ENCODE data around the gene PTPRD.

PTPRD gene

DNA sequence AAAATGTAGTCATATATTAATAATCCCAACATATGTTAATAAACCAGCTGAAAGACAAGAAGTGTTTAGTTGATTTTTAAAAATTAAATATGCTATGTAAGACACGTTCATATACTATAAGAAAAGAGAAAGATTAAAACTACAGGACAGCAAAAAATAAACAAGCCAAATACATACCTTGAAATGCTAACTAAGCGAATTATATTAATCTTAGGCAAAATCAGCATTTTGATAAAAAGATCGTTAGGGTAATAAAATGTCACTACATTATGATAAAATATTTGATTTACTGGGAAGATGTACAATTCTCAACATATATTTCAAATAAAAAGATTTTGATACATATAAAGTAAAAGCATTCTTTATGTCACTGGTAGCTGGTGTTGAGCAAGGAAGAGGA is 938.3 kb downstream of the PTPRD start:
- Histone ChIP-seq H3K27ac (ENCODE audit: low read depth, low read length) (no peak overlapping the region), H3K9ac (ENCODE audit: low read length) (no peak overlapping the region), H3K9me3 (ENCODE audit: insufficient read depth, low read length) (no peaks in the 10 kb centered on the region), H4K20me1 (ENCODE audit: low read depth, low read length) (no peaks in the 10 kb centered on the region), H3F3A (ENCODE audit: insufficient read depth) (no peaks in the 10 kb centered on the region), H3K4me3 (ENCODE audit: insufficient read depth, low read length, poor library complexity, severe bottlenecking) (no peak overlapping the region), H2AFZ (ENCODE audit: low read depth, low read length, severe bottlenecking) (no peak overlapping the region), H3K9me2 (replicated peaks; ENCODE audit: insufficient read depth, low read length) (no peaks in the 10 kb centered on the region), H3K36me3 (ENCODE audit: low read length) (no peaks in the 10 kb centered on the region; the same call in 1 of the 2 replicates), H3K79me2 (ENCODE audit: insufficient read depth, low read length) (no peaks in the 10 kb centered on the region), H3K4me2 (ENCODE audit: low read depth, low read length, poor library complexity, severe bottlenecking) (no peak overlapping the region), H3K27me3 (ENCODE audit: low read length) (no peaks in the 10 kb centered on the region)
- no peak for TF ChIP-seq EZH2phosphoT487 (conservative IDR thresholded peaks at IDR 0.05; ENCODE audit: low read length)
- TF ChIP-seq, protein P1, sequence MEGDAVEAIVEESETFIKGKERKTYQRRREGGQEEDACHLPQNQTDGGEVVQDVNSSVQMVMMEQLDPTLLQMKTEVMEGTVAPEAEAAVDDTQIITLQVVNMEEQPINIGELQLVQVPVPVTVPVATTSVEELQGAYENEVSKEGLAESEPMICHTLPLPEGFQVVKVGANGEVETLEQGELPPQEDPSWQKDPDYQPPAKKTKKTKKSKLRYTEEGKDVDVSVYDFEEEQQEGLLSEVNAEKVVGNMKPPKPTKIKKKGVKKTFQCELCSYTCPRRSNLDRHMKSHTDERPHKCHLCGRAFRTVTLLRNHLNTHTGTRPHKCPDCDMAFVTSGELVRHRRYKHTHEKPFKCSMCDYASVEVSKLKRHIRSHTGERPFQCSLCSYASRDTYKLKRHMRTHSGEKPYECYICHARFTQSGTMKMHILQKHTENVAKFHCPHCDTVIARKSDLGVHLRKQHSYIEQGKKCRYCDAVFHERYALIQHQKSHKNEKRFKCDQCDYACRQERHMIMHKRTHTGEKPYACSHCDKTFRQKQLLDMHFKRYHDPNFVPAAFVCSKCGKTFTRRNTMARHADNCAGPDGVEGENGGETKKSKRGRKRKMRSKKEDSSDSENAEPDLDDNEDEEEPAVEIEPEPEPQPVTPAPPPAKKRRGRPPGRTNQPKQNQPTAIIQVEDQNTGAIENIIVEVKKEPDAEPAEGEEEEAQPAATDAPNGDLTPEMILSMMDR (IDR thresholded peaks at IDR 0.05; ENCODE audit: insufficient read depth, low read length, poor library complexity, severe bottlenecking): no peak

DNA sequence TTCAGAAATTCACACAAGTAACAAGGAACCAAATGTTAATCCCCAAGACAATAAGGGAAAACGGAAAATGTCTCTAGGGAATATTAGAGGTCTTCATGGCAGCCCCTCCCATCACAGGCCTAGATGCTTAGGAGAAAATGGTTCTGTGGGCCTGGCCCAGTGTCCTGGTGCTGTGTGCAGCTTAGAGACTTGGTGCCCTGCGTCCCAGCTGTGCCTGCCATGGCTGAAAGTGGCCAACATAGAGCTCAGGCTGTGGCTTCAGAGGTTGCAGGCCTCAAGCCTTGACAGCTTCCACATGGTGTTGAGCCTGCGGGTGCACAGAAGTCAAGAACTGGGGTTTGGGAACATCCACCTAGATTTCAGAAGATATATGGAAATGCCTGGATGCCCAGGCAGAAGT is 942.3 kb downstream of the PTPRD start:
- TF ChIP-seq EZH2phosphoT487 (conservative IDR thresholded peaks at IDR 0.05; ENCODE audit: low read length): no peak
- TF ChIP-seq, protein P1 (IDR thresholded peaks at IDR 0.05; ENCODE audit: insufficient read depth, low read length, poor library complexity, severe bottlenecking): no peak
- Histone ChIP-seq H3K9ac (ENCODE audit: low read length) (no peak overlapping the region), H3K4me3 (ENCODE audit: insufficient read depth, low read length, poor library complexity, severe bottlenecking) (no peak overlapping the region), H3K9me2 (replicated peaks; ENCODE audit: insufficient read depth, low read length) (no peaks in the 10 kb centered on the region), H3K79me2 (ENCODE audit: insufficient read depth, low read length) (no peaks in the 10 kb centered on the region), H3K27ac (ENCODE audit: low read depth, low read length) (no peak overlapping the region), H3K9me3 (ENCODE audit: insufficient read depth, low read length) (no peaks in the 10 kb centered on the region), H3K36me3 (ENCODE audit: low read length) (no peaks in the 10 kb centered on the region; the same call in 1 of the 2 replicates), H3F3A (ENCODE audit: insufficient read depth) (no peaks in the 10 kb centered on the region), H2AFZ (ENCODE audit: low read depth, low read length, severe bottlenecking) (no peak overlapping the region), H3K27me3 (ENCODE audit: low read length) (no peaks in the 10 kb centered on the region), H4K20me1 (ENCODE audit: low read depth, low read length) (no peaks in the 10 kb centered on the region), H3K4me2 (ENCODE audit: low read depth, low read length, poor library complexity, severe bottlenecking) (no peak overlapping the region)

DNA sequence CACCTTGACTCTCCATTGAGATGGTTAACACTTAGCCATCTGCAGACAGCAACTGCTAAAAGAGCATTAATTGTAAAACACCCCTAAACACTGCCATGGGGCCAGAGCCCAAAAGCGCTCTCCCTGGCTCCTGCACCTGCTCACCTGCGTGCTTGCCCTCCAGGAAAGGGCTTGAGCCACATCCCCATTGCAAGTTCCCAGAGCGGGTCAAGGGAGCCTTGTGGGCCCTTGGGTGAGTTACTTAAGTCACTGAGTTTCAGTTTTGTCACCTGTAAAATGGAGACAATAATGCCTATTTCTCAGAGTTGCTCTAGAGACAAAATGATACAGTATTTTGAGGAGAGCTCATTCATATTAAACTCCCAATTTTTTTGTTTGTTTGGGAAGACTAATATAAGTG is 967.8 kb downstream of the PTPRD start:
- H4K20me1 ChIP-seq (ENCODE audit: low read depth, low read length): no peaks in the 10 kb centered on the region
- no peak for TF ChIP-seq EZH2phosphoT487 (conservative IDR thresholded peaks at IDR 0.05; ENCODE audit: low read length)
- TF ChIP-seq, protein P1 (IDR thresholded peaks at IDR 0.05; ENCODE audit: insufficient read depth, low read length, poor library complexity, severe bottlenecking): no peak
- H3K27me3 ChIP-seq (ENCODE audit: low read length): no peaks in the 10 kb centered on the region
- no peaks in the 10 kb centered on the region for H3K9me2 ChIP-seq (replicated peaks; ENCODE audit: insufficient read depth, low read length)
- no peak overlapping the region for H3K4me3 ChIP-seq (ENCODE audit: insufficient read depth, low read length, poor library complexity, severe bottlenecking)
- H2AFZ ChIP-seq (ENCODE audit: low read depth, low read length, severe bottlenecking): no peak overlapping the region
- no peaks in the 10 kb centered on the region for H3K79me2 ChIP-seq (ENCODE audit: insufficient read depth, low read length)
- no peak overlapping the region for H3K4me2 ChIP-seq (ENCODE audit: low read depth, low read length, poor library complexity, severe bottlenecking)
- no peak overlapping the region for H3K27ac ChIP-seq (ENCODE audit: low read depth, low read length)
- H3K9me3 ChIP-seq (ENCODE audit: insufficient read depth, low read length): no peaks in the 10 kb centered on the region
- H3K36me3 ChIP-seq (ENCODE audit: low read length): no peaks in the 10 kb centered on the region
- no peak overlapping the region for H3K9ac ChIP-seq (ENCODE audit: low read length)
- H3F3A ChIP-seq (ENCODE audit: insufficient read depth): no peaks in the 10 kb centered on the region
